NOMO-1 treated with dmso at 0.1 percent for 144 hours (cell line): ENCODE results near the gene PKMYT1.
"Not testable (repeated sequence)": the region's sequence is repeated elsewhere in the genome, so short reads cannot be mapped to it uniquely, and the experiment has no call there.

Experiments used
- DNase-seq: peaks from one replicate; lab custom pipeline; 2025; ENCODE audit not compliant: unreplicated experiment; lab: John Stamatoyannopoulos, UW

PKMYT1 gene

DNA sequence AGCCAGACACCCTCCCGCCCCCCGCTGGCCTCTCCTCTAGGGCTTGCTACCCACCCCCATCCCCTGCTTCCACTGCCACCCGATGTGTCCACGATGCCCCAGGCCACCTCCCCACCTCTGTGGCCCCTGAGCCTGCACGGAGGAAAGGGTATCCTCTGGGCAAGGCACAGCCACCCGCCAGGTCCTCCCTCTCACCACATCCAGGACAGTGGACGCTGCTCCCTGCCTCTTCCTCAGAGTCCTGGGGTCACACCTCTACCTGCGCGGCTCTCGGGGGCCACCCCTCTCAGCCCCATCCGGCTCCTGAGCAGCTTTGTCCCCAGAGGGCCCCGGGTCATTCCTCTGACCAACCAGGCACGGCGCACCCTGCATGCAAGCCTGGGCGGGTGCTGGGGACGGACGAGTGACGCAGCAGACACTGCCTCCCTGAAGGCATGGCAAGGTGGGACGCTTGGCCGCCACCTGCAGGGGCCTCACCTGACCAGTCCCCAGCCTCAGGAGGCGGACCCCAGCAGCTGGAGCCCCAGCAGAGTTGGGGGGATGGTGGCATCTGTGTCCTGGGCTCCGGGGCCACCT, 43.7 kb downstream of the PKMYT1 start:
- DNase-seq = no peak

DNA sequence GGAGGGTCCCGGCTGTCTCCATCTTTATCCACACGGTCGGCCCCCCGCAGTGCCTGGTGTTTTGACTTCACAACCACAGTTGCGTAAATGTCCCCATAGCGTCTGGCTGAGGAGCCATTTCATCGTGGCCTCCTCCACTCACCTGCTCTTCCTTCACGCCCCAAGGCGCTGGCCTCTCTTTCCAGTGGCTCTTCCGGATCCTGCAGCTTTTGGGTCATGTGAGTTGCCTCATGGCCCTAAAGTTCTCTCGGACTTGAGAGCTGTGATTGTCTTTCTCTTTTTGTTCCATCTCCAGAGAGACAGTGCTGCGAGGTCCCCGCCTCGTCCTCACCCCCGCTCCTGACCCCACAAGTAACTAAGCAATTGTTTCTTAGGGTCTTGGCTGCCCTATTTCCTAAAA, 45.8 kb downstream of the PKMYT1 start:
- DNase-seq = no peak

DNA sequence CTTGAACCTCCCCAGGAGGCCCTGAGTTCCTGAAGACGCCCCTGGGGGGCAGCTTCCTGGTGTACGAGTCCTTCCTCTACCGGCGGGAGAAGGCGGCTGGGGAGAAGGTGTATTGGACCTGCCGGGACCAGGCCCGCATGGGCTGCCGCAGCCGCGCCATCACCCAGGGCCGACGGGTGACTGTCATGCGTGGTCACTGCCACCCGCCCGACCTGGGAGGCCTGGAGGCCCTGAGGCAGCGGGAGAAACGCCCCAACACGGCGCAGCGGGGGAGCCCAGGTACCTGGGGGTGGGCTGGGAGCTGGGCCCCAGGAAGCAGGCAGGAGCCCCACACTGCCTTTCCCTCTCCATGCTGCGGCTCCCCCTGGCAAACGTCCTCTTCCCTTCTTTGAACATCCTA, 46.5 kb downstream of the PKMYT1 start:
- no peak for DNase-seq

DNA sequence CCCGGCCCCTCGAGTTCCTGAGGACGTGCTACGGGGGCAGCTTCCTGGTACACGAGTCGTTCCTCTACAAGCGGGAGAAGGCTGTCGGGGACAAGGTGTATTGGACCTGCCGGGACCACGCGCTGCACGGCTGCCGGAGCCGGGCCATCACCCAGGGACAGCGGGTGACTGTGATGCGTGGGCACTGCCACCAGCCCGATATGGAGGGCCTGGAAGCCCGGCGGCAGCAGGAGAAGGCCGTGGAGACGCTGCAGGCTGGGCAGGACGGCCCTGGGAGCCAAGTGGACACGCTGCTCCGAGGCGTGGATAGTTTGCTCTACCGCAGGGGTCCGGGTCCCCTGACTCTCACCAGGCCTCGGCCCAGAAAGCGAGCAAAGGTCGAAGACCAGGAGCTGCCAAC, 47.1 kb downstream of the PKMYT1 start:
- DNase-seq = no peak

DNA sequence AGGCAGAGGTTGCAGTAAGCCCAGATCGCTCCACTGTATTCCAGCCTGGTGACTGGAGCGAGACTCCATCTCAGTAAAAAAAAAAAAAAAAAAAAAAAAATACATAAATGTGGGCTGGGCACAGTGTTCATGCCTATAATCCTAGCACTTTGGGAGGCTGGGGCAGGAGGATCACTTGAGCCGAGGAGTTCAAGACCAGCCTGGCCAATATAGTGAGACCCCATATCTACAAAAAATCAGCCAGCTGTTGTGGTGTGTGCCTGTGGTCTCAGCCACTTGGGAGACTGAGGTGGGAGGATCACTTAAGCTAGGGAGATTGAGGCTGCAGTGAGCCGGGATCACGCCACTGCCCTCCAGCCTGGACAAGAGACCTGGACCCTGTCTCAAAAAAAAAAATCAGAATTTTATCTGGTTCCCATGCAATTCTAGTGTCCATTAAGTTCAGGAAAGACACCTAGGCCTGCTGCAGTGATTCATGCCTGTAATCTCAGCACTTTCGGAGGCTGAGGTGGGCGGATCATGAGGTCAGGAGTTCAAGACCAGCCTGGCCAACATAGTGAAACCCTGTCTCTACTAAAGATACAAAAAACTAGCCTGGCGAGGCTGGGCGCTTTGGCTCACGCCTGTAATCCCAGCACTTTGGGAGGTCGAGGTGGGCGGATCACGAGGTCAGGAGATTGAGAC, 48.9 kb downstream of the PKMYT1 start:
- not testable (repeated sequence) for DNase-seq

DNA sequence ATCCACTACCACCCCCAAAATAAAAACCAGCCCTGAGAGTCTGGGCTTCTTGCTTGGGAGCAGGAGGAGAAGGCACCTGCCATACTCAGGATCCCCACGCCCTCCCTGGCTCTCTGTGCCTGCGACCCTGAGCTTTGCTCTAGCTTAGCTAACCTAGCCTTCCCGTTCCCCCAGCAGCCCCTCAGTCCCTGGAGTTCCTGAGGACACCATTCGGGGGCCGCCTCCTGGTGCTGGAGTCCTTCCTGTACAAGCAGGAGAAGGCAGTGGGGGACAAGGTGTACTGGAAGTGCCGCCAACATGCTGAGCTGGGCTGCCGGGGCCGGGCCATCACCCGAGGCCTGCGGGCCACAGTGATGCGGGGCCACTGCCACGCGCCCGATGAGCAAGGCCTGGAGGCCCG, 50.0 kb downstream of the PKMYT1 start:
- DNase-seq = no peak

DNA sequence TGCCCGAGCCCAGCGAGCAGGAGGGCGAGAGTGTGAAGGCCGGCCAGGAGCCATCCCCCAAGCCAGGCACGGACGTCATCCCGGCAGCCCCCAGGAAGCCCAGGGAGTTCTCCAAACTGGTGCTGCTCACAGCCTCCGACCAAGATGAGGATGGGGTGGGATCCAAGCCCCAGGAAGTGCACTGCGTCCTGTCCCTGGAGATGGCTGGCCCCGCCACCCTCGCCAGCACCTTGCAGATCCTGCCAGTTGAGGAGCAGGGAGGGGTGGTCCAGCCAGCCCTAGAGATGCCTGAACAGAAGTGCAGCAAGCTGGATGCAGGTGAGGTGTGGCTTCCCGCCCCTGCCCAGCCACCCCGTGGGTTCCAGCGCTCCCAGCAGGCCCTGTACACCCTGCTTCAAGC, 50.6 kb downstream of the PKMYT1 start:
- no peak for DNase-seq

DNA sequence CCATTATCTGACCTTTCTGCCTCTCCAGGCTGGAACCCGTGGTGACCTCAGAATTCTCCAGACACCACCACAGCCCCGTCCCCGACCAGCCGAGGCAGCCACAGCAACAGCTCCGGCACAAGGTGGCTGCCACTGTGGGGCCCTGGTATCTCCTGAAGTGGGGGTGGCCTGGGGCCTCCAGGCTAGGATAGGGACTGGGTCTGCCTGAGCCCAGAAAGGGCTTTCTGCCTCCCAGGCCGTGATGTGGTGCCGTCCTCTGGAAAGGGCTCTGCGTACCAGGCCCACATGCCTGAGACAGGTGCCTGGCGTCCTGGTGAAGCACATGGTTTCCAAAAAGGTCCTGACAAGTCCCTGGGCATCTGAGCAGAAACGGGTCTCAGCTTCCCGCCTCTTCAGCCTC, 51.5 kb downstream of the PKMYT1 start:
- no peak for DNase-seq

DNA sequence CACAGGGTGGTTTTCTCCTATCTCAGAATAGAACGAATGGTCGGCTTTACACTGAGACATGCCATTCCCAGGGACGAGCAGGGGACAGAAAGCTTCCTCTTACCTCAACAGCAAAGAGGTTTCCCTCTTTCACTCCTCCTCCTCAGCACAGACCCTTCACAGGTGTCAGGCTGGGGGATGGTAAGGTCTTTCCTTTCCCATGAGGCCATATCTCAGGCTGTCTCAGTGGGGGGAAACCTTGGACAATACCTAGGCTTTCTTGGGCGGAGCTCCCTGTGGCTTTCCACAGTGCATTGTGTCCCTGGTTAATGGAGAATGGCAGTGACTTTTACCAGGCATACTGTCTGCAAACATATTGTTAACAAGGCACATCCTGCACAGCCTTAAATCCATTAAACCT, 52.1 kb downstream of the PKMYT1 start:
- DNase-seq = not testable (repeated sequence)

DNA sequence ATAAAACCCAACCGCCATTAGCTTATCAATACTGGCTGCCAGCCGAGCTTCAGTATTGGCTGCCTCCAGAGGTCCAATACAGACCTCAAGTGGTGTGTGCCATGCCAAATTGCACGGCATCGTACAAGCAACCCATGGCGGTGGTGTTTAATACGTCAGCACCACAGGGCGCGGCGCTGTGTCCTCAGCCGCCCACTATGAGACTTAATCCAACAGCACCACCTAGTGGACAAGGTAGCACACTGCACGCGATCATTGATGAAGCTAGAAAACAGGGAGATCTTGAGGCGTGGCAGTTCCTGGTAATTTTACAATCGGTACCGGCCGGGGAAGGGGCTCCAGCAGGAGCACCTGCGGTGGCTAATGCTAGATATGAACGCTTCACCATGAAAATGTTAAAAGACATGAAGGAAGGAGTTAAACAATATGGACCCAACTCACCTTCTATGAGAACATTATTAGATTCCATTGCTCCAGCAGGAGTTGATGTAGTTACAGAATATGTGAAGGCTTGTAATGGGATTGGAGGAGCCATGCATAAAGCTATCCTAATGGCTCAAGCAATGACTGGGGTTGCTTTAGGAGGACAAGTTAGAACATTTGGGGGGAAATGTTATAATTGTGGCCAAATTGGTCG, 53.1 kb downstream of the PKMYT1 start:
- DNase-seq = peak; percentile 59

DNA sequence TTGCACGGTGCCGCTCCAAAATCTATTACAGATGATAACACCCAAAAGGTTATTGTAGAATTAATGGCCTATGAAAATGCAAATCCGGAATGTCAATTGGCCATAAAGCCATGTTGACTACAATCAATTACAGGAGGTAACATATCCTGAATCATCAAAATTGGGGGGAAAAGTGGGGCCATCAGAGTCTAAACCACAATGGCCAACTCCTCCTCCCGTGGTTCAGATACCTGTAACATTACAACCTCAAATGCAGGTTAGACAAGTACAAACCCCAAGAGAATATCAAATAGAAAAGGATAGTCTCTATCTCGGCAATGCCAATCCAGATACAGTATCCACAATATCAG, 53.6 kb downstream of the PKMYT1 start:
- DNase-seq = no peak

DNA sequence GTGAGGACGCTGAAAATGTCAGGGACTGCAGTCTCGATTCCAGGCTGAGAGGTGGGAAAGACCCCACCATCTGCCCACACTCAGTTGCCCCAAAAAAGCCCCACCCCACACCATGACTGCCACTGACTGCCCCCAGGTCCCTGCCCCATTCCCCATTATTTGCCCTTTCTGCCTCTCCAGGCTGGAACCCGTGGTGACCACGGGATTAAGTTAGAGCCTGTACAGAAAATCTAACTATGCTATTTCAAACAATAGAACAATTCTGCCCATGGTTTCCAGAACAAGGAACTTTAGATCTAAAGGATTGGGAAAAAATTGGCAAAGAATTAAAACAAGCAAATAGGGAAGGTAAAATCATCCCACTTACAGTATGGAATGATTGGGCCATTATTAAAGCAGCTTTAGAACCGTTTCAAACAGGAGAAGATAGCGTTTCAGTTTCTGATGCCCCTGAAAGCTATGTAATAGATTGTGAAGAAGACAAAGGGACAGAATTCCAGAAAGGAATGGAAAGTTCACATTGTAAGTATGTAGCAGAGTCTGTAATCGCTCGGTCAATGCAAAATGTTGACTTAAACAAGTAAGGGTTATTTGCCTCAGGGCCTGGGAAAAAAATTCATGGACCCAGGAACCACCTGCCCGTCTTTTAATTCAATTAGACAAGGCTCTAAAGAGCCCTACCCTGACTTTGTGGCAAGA, 54.1 kb downstream of the PKMYT1 start:
- DNase-seq = no peak

DNA sequence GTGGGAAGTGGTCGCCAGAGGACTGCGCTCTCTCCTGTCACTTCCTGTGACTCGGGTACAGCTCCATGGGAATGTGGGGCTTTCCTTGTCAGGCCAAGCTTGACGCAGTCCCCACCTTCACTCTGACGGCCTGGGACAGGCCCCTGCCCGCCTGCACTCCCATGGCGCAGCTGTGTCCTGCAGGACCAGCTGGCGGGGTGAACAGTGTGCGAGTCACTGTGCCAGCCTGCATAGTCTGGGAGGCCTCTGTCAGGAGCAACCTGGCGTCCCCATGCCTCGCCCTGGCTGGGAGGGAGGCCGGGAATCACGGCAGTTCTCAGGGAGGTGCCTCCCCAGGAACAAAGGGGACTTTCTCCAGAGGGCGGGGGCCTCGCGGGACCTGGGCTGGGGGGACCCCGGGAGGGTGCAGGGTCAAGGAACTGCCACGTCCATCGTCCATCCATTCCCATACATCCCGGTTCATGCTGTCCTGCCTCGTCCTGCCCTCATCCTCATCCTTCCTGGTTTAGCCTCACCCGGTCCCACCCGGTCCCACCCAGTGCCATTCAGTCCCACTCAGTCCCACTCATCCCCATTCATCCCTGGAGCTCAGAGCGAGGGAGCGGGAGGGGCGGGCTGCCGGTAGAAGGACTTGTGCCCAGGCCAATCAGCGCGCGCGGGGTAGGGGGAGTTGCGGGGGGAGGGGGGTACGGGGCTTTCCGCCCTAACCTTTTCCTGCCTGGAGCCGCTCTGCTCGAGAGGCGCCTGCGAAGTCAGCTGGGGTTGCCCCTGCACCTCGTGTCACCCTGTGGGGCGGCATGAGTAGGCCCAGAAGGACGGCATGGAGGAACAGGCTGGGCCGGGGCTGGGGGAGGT, 55.1 kb downstream of the PKMYT1 start:
- no peak for DNase-seq

DNA sequence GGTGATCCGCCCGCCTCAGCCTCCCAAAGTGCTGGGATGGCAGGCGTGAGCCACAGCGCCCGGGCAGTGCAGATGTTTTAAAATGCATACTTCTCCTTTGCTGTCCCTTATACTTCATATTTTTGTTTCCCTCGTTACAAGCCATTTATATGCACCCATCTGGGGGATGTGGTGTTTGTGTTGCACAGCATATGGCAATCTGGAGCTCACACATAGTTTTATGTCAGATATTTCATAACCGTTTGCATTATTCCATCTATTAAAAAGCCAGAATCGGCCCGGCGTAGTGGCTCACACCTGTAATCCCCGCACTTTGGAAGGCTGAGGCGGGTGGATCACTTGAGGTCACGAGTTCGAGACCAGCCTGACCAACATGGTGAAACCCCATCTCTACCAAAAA, 56.8 kb downstream of the PKMYT1 start:
- DNase-seq = no peak
